T-cell (primary cell): ENCODE results near the gene CAPRIN2. TPM values are rescaled to one million over a fixed set of nuclear protein-coding genes. Genes with fewer than 3 reads are reported as not detected.
A peak's percentile ranks its signal among the peaks of the same experiment; 100 is the strongest.

ENCODE experiments used
- ATAC-seq, 4 experiments: fragments of 200-7000 bp in 3 of 4; fragments of 150-1000 bp in 1 of 4; cut with Tn5 transposase; replicated peaks in 1 of 4; 1 replicate in 3 of 4; 2 replicates in 1 of 4; pipeline ENCODE4 v1.10.0; 2021; ENCODE audit warnings: moderate library complexity in 3 of 4, mild to moderate bottlenecking in 2 of 4, moderate number of reproducible peaks in 1 of 4
- CTCF ChIA-PET, 2 donors: fragments of 300-600 bp; sonication (Branson Sonifier 250); formaldehyde crosslinking; loops; one replicate each; lab custom pipeline; 2022; ENCODE audit warnings: antibody characterized with exemption in 2 of 2; lab: Charles Lee
- POLR2A ChIA-PET, 2 donors: fragments of 300-600 bp; sonication (Branson Sonifier 250); formaldehyde crosslinking; loops; one replicate each; lab custom pipeline; 2022; ENCODE audit warnings: antibody characterized with exemption in 2 of 2; lab: Charles Lee
- DNase-seq, 35 experiments: peaks; one replicate each; pipeline versions ENCODE4 v3.0.0 to v3.0.0-alpha.2; 2013 to 2023
- H3K27ac ChIP-seq: one replicate; pipeline ENCODE4 v1.5.1; 2013; ENCODE audit warnings: low read length
- H3K27me3 ChIP-seq, 2 experiments: replicated peaks in 1 of 2; 1 replicate in 1 of 2; 2 replicates in 1 of 2; pipeline versions ENCODE4 v1.6.1 to v1.7.0; 2013; ENCODE audit warnings: low read length in 1 of 2, mixed read lengths in 1 of 2; ENCODE audit not compliant: control insufficient read depth in 2 of 2, insufficient read depth in 2 of 2; ENCODE audit errors: extremely low read depth in 1 of 2
- H3K36me3 ChIP-seq, 2 donors: 1 replicate in 1 of 2; 2 replicates in 1 of 2; pipeline versions ENCODE4 v1.6.1 to v1.7.0; 2013; ENCODE audit warnings: low read length in 1 of 2; ENCODE audit not compliant: control insufficient read depth in 2 of 2, insufficient read depth in 1 of 2; ENCODE audit errors: extremely low read depth in 1 of 2
- H3K4me1 ChIP-seq, 2 experiments: 1 replicate in 1 of 2; 2 replicates in 1 of 2; pipeline versions ENCODE4 v1.6.1 to v1.7.0; 2013; ENCODE audit warnings: low read length in 2 of 2, mixed read lengths in 1 of 2; ENCODE audit not compliant: insufficient read depth in 2 of 2, control insufficient read depth in 1 of 2; ENCODE audit errors: extremely low read depth in 1 of 2
- H3K4me3 ChIP-seq, 2 donors: 1 replicate in 1 of 2; 2 replicates in 1 of 2; pipeline versions ENCODE4 v1.5.1 to v1.7.0; 2013; ENCODE audit warnings: mild to moderate bottlenecking in 2 of 2, low read length in 1 of 2, moderate library complexity in 1 of 2; ENCODE audit not compliant: control insufficient read depth in 1 of 2; ENCODE audit errors: extremely low read depth in 1 of 2
- H3K9me3 ChIP-seq: 2 replicates; pipeline ENCODE4 v1.7.0; 2013
- H3K27ac Mint-ChIP-seq, 2 donors: one replicate each; pipeline ENCODE4 v1.8.0; 2020 to 2021; ENCODE audit warnings: mild to moderate bottlenecking in 2 of 2, mixed read lengths in 2 of 2
- H3K27me3 Mint-ChIP-seq, 2 donors: one replicate each; pipeline ENCODE4 v1.8.0; 2021 to 2022; ENCODE audit warnings: mixed read lengths in 2 of 2
- H3K36me3 Mint-ChIP-seq: one replicate; pipeline ENCODE4 v1.8.0; 2021; ENCODE audit warnings: mixed read lengths
- H3K4me1 Mint-ChIP-seq, 3 donors: one replicate each; pipeline ENCODE4 v1.8.0; 2020 to 2022; ENCODE audit warnings: mixed read lengths in 3 of 3, mild to moderate bottlenecking in 1 of 3
- H3K4me3 Mint-ChIP-seq, 3 donors: one replicate each; pipeline ENCODE4 v1.8.0; 2020 to 2022; ENCODE audit warnings: mild to moderate bottlenecking in 3 of 3, mixed read lengths in 3 of 3, moderate library complexity in 3 of 3
- H3K9me3 Mint-ChIP-seq, 3 donors: one replicate each; pipeline ENCODE4 v1.8.0; 2020 to 2022; ENCODE audit warnings: mixed read lengths in 3 of 3
- WGBS: methylation state at CpG from one replicate; pipeline ENCODE4 v1.1.5; 2013; ENCODE audit warnings: missing lambda C conversion rate; ENCODE audit not compliant: insufficient coverage; 5-methylcytosine and 5-hydroxymethylcytosine counted together
- total RNA-seq, 35 experiments: library from RNA in 6 of 35; stranded (reverse) in 6 of 35; fragments of 120-200 nt in 1 of 35; gene quantifications; one replicate each; pipeline versions ENCODE4 v1.2.1 to v1.2.4 and lab custom pipeline; 2013 to 2026

Gene CAPRIN2
- total RNA-seq, 5 donors from 2014 or later (not counting 1 experiment from before 2014, with no cell fraction given), result 26.3 to 38.9 (median 33.3) TPM

DNA sequence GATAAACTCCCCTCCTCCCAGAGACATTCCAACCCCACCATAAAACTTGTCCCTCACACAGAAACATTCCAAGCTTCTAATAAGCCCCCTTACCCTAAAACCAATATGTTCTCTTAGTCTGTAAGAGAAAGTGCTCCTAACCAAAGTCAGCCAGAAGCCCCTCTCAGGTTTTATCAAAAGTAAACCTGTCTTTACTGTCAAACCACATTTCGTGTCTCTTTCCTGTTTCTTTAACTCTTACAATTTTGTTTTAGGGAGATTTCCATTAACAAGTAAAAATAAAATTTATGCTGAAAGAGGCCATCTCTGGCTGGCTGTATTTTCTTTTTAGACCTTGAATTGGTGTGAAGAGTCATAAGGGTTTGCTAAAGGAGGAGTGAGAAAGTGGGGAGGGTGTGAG lies 29.8 kb upstream of the CAPRIN2 start:
- H3K27me3 Mint-ChIP-seq, result peaks cover 9 to 14% of the 10 kb centered on the region in 2 donors
- Histone ChIP-seq H3K27me3 (no peaks in the 10 kb centered on the region), H3K4me1 (no peaks in the 10 kb centered on the region), H3K9me3 (no peaks in the 10 kb centered on the region), H3K4me3 (no peak overlapping the region), H3K36me3 (no peaks in the 10 kb centered on the region), H3K27ac (no peak overlapping the region)
- no peaks in the 10 kb centered on the region for H3K4me1 Mint-ChIP-seq
- POLR2A ChIA-PET, result interaction anchor here in 1 of 2 donors (0.6 to 0.7 kb wide), 2 partner anchors 20 to 1341 kb away, joined by 3 read pairs; no protein-coding TSS in a partner anchor
- WGBS, result no CpG with 5 or more reads among the region's 1 CpG
- DNase-seq (no peak), ATAC-seq (no peak)
- H3K4me3 Mint-ChIP-seq, result no peak overlapping the region
- H3K9me3 Mint-ChIP-seq, result no peaks in the 10 kb centered on the region
- no peak overlapping the region for H3K27ac Mint-ChIP-seq
- H3K36me3 Mint-ChIP-seq, result no peaks in the 10 kb centered on the region
- CTCF ChIA-PET, result interaction anchor here in 1 of 2 donors (0.5 kb wide), 1 partner anchor 1474 kb away, joined by 3 read pairs; no protein-coding TSS in a partner anchor

- Histone ChIP-seq H3K27me3 (no peaks in the 10 kb centered on the region), H3K4me1 (no peaks in the 10 kb centered on the region), H3K9me3 (no peaks in the 10 kb centered on the region), H3K4me3 (no peak overlapping the region), H3K36me3 (no peaks in the 10 kb centered on the region), H3K27ac (no peak overlapping the region)
- POLR2A ChIA-PET, result interaction anchor here in 1 of 2 donors (0.7 kb wide), 1 partner anchor 20 kb away, joined by 3 read pairs; no protein-coding TSS in a partner anchor
- Mint-ChIP-seq H3K4me3 (no peak overlapping the region), H3K27me3 (peaks cover 9 to 14% of the 10 kb centered on the region in 2 donors), H3K9me3 (no peaks in the 10 kb centered on the region), H3K36me3 (no peaks in the 10 kb centered on the region), H3K27ac (peak overlapping the region in 1 of 2 donors; percentile 28), H3K4me1 (no peaks in the 10 kb centered on the region)
- CTCF ChIA-PET, result no interaction called here
- DNase-seq, result no peak
- no peak for ATAC-seq
- WGBS, result 20% methylated on average over 1 of the region's 2 CpGs
These were observed 29.2 kb upstream of the CAPRIN2 start for GRCh38 chr12:30783946-30784345.

GRCh38 chr12:30782316-30783173 lies 27.8 kb upstream of the CAPRIN2 start:
- DNase-seq (no peak), ATAC-seq (no peak)
- Mint-ChIP-seq H3K27ac (no peak overlapping the region), H3K4me3 (no peak overlapping the region), H3K4me1 (no peaks in the 10 kb centered on the region), H3K36me3 (no peaks in the 10 kb centered on the region), H3K9me3 (no peaks in the 10 kb centered on the region), H3K27me3 (peaks cover 14 to 16% of the 10 kb centered on the region in 2 donors)
- no peaks in the 10 kb centered on the region for H3K9me3 ChIP-seq
- no peak overlapping the region for H3K27ac ChIP-seq
- no peak overlapping the region for H3K4me3 ChIP-seq
- no peaks in the 10 kb centered on the region for H3K4me1 ChIP-seq
- POLR2A ChIA-PET, result no interaction called here
- H3K36me3 ChIP-seq, result no peaks in the 10 kb centered on the region
- CTCF ChIA-PET, result no interaction called here
- H3K27me3 ChIP-seq, result no peaks in the 10 kb centered on the region
- 95% methylated on average over 2 of the region's 3 CpGs for WGBS

- Histone ChIP-seq H3K27me3 (no peaks in the 10 kb centered on the region), H3K4me1 (no peaks in the 10 kb centered on the region), H3K4me3 (no peak overlapping the region), H3K27ac (no peak overlapping the region), H3K9me3 (no peaks in the 10 kb centered on the region), H3K36me3 (no peaks in the 10 kb centered on the region)
- H3K27ac Mint-ChIP-seq, result no peak overlapping the region
- no peak overlapping the region for H3K4me3 Mint-ChIP-seq
- H3K36me3 Mint-ChIP-seq, result no peaks in the 10 kb centered on the region
- WGBS, result 74% methylated on average over 5 of the region's 5 CpGs
- POLR2A ChIA-PET, result no interaction called here
- no peak for ATAC-seq
- DNase-seq, result no peak
- H3K4me1 Mint-ChIP-seq, result no peaks in the 10 kb centered on the region
- CTCF ChIA-PET, result no interaction called here
- H3K27me3 Mint-ChIP-seq, result peaks cover 7 to 10% of the 10 kb centered on the region in 2 donors
- H3K9me3 Mint-ChIP-seq, result peaks cover 0 to 2% (median 0%) of the 10 kb centered on the region in 3 donors
These were observed 24.8 kb upstream of the CAPRIN2 start for GRCh38 chr12:30779578-30779977.

DNA sequence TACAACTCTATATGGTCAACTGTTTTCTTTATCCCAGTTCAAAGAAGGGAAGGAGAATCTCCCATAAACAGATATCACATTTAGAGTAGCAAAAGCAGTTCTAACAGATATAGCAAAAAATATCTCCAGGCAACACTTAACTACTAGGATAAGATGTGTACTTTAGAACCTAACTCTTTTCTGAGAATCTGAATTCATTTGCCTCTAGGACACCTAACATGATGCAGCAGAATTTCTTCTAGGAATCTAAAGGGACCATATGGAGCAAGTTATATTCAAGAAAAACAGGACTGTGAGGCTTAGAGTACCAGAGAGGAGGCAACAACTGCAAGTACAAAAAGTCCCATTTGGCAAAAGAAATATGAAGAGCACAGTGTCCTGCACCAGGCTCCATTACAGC lies 24.4 kb upstream of the CAPRIN2 start:
- DNase-seq (no peak), ATAC-seq (no peak)
- CTCF ChIA-PET, result no interaction called here
- Mint-ChIP-seq H3K27me3 (peaks cover 7% of the 10 kb centered on the region in 2 donors), H3K4me1 (no peaks in the 10 kb centered on the region), H3K27ac (no peak overlapping the region), H3K4me3 (no peak overlapping the region), H3K36me3 (no peaks in the 10 kb centered on the region), H3K9me3 (peaks cover 0 to 2% (median 0%) of the 10 kb centered on the region in 3 donors)
- peaks cover 0 to 2% of the 10 kb centered on the region in 2 experiments for H3K27me3 ChIP-seq
- H3K4me1 ChIP-seq, result no peaks in the 10 kb centered on the region
- H3K27ac ChIP-seq, result no peak overlapping the region
- H3K4me3 ChIP-seq, result no peak overlapping the region
- H3K9me3 ChIP-seq, result no peaks in the 10 kb centered on the region
- POLR2A ChIA-PET, result no interaction called here
- no peaks in the 10 kb centered on the region for H3K36me3 ChIP-seq

DNA sequence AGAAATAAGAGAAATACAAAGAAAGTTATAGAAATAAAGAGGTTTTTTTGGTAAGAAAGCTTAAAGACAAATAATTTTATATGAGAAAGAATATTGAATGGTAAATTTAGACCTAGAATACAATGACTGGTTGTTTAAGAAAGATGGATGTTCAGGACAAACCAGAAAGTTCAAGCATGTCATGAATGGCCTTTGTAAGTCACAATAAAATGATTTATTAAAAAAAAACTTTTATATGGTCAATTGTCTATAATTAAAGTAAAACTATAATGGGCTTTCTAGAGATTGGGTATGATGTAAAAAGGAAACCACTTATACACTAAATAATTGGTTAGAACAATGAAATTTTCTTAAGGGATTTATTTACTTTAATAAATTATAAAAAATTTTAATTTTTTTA lies 19.8 kb upstream of the CAPRIN2 start:
- no peaks in the 10 kb centered on the region for H3K36me3 Mint-ChIP-seq
- peaks cover 0 to 2% (median 0%) of the 10 kb centered on the region in 3 donors for H3K9me3 Mint-ChIP-seq
- H3K4me3 Mint-ChIP-seq, result no peak overlapping the region
- ChIA-PET CTCF (interaction anchor here in 1 of 2 donors (1.2 kb wide), 1 partner anchor 33 kb away, joined by 3 read pairs; no protein-coding TSS in a partner anchor), POLR2A (interaction anchor here in 1 of 2 donors (1.0 kb wide), 1 partner anchor 45 kb away, joined by 3 read pairs; no protein-coding TSS in a partner anchor)
- no peak overlapping the region for H3K27ac Mint-ChIP-seq
- peaks cover 0 to 3% of the 10 kb centered on the region in 2 experiments for H3K27me3 ChIP-seq
- no peak overlapping the region for H3K27ac ChIP-seq
- H3K4me1 Mint-ChIP-seq, result no peaks in the 10 kb centered on the region
- no peaks in the 10 kb centered on the region for H3K36me3 ChIP-seq
- no peaks in the 10 kb centered on the region for H3K4me1 ChIP-seq
- DNase-seq (no peak), ATAC-seq (no peak)
- no peak overlapping the region for H3K4me3 ChIP-seq
- H3K9me3 ChIP-seq, result no peaks in the 10 kb centered on the region
- peaks cover 9 to 11% of the 10 kb centered on the region in 2 donors for H3K27me3 Mint-ChIP-seq
